ENCODE data around the gene GRIK3.
"Not testable (repeated sequence)": the region's sequence is repeated elsewhere in the genome, so short reads cannot be mapped to it uniquely, and the experiment has no call there.

The GRIK3 gene

GRCh38 chr1:36909946-36910725, 124.2 kb downstream of the GRIK3 start:
- DNase-seq (ENCODE audit: low read depth in 2 of 2) = no peak

- not testable (repeated sequence) for DNase-seq (ENCODE audit: low read depth in 2 of 2)
These were observed 125.0 kb downstream of the GRIK3 start for GRCh38 chr1:36909359-36909758.

GRCh38 chr1:36908096-36908495, 126.2 kb downstream of the GRIK3 start:
- no peak for DNase-seq (ENCODE audit: low read depth in 2 of 2)

- no peak for DNase-seq (ENCODE audit: low read depth in 2 of 2)
These were observed 127.8 kb downstream of the GRIK3 start for GRCh38 chr1:36906555-36906954.

GRCh38 chr1:36905941-36906340, 128.4 kb downstream of the GRIK3 start:
- DNase-seq (ENCODE audit: low read depth in 2 of 2) = no peak

- no peak for DNase-seq (ENCODE audit: low read depth in 2 of 2)
These were observed 134.2 kb downstream of the GRIK3 start for GRCh38 chr1:36900128-36900527.

GRCh38 chr1:36897813-36898212, 136.5 kb downstream of the GRIK3 start:
- not testable (repeated sequence) for DNase-seq (ENCODE audit: low read depth in 2 of 2)

GRCh38 chr1:36894824-36895223, 139.5 kb downstream of the GRIK3 start:
- DNase-seq (ENCODE audit: low read depth in 2 of 2) = no peak

- no peak for DNase-seq (ENCODE audit: low read depth in 2 of 2)
These were observed 143.5 kb downstream of the GRIK3 start for GRCh38 chr1:36890776-36891175.

GRCh38 chr1:36889478-36890226, 144.7 kb downstream of the GRIK3 start:
- no peak for DNase-seq (ENCODE audit: low read depth in 2 of 2)

- no peak for DNase-seq (ENCODE audit: low read depth in 2 of 2)
These were observed 145.4 kb downstream of the GRIK3 start for GRCh38 chr1:36888811-36889477.

- no peak for DNase-seq (ENCODE audit: low read depth in 2 of 2)
These were observed 148.6 kb downstream of the GRIK3 start for GRCh38 chr1:36885540-36886357.

GRCh38 chr1:36884801-36885200, 149.5 kb downstream of the GRIK3 start:
- no peak for DNase-seq (ENCODE audit: low read depth in 2 of 2)

GRCh38 chr1:36884029-36884701, 150.2 kb downstream of the GRIK3 start:
- no peak for DNase-seq (ENCODE audit: low read depth in 2 of 2)

GRCh38 chr1:36883315-36883949, 150.9 kb downstream of the GRIK3 start:
- DNase-seq (ENCODE audit: low read depth in 2 of 2) = no peak

- no peak for DNase-seq (ENCODE audit: low read depth in 2 of 2)
These were observed 151.6 kb downstream of the GRIK3 start for GRCh38 chr1:36882536-36883285.

- no peak for DNase-seq (ENCODE audit: low read depth in 2 of 2)
These were observed 152.8 kb downstream of the GRIK3 start for GRCh38 chr1:36881541-36881940.

GRCh38 chr1:36881068-36881405, 153.3 kb downstream of the GRIK3 start:
- no peak for DNase-seq (ENCODE audit: low read depth in 2 of 2)

- no peak for DNase-seq (ENCODE audit: low read depth in 2 of 2)
These were observed 153.9 kb downstream of the GRIK3 start for GRCh38 chr1:36880155-36881067.
